ENCODE data around the gene SMAD9.

The SMAD9 gene

DNA sequence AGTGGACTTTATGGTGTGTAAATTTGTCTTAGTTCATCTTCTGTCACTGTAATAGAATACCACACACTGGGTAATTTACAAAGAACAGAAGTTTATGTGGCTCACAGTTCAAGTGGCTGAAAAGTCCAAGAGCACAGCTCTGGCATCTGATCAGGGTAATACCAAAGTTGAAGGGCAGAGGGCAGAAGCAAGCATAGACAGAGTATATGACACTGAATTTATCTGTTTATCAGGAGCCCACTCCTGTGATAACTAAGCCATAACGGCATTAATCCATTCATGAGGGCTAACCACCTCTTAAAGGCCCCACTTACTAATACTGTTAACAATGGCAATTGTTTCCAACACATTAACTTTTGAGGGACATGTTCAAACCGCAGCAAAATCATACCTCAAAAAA, 105.0 kb downstream of the SMAD9 start:
- peak; percentile 28 for DNase-seq (ENCODE audit: low read depth)
- TF ChIP-seq, protein P1, sequence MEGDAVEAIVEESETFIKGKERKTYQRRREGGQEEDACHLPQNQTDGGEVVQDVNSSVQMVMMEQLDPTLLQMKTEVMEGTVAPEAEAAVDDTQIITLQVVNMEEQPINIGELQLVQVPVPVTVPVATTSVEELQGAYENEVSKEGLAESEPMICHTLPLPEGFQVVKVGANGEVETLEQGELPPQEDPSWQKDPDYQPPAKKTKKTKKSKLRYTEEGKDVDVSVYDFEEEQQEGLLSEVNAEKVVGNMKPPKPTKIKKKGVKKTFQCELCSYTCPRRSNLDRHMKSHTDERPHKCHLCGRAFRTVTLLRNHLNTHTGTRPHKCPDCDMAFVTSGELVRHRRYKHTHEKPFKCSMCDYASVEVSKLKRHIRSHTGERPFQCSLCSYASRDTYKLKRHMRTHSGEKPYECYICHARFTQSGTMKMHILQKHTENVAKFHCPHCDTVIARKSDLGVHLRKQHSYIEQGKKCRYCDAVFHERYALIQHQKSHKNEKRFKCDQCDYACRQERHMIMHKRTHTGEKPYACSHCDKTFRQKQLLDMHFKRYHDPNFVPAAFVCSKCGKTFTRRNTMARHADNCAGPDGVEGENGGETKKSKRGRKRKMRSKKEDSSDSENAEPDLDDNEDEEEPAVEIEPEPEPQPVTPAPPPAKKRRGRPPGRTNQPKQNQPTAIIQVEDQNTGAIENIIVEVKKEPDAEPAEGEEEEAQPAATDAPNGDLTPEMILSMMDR (IDR thresholded peaks at IDR 0.05; ENCODE audit: insufficient read depth, low read depth, low read length, missing control alignments), result peak; percentile 43
- H3K4me3 ChIP-seq (ENCODE audit: low read depth, low read length), result no peak overlapping the region

- TF ChIP-seq, protein P1 (IDR thresholded peaks at IDR 0.05; ENCODE audit: insufficient read depth, low read depth, low read length, missing control alignments), result no peak
- DNase-seq (ENCODE audit: low read depth), result no peak
These were observed 105.6 kb downstream of the SMAD9 start for GRCh38 chr13:36814465-36814864.

GRCh38 chr13:36813225-36813624, 106.8 kb downstream of the SMAD9 start:
- no peak overlapping the region for H3K4me3 ChIP-seq (ENCODE audit: low read depth, low read length)
- DNase-seq (ENCODE audit: low read depth), result no peak
- TF ChIP-seq, protein P1 (IDR thresholded peaks at IDR 0.05; ENCODE audit: insufficient read depth, low read depth, low read length, missing control alignments), result no peak

More at GRCh38 chr13:36814465-36814864, 105.6 kb downstream of the SMAD9 start:
- no peak overlapping the region for H3K4me3 ChIP-seq (ENCODE audit: low read depth, low read length)

GRCh38 chr13:36807616-36808015, 112.4 kb downstream of the SMAD9 start:
- TF ChIP-seq, protein P1 (IDR thresholded peaks at IDR 0.05; ENCODE audit: insufficient read depth, low read depth, low read length, missing control alignments), result no peak
- no peak overlapping the region for H3K4me3 ChIP-seq (ENCODE audit: low read depth, low read length)
- no peak for DNase-seq (ENCODE audit: low read depth)

- H3K4me3 ChIP-seq (ENCODE audit: low read depth, low read length), result no peak overlapping the region
These were observed 113.9 kb downstream of the SMAD9 start for GRCh38 chr13:36806102-36806501.

DNA sequence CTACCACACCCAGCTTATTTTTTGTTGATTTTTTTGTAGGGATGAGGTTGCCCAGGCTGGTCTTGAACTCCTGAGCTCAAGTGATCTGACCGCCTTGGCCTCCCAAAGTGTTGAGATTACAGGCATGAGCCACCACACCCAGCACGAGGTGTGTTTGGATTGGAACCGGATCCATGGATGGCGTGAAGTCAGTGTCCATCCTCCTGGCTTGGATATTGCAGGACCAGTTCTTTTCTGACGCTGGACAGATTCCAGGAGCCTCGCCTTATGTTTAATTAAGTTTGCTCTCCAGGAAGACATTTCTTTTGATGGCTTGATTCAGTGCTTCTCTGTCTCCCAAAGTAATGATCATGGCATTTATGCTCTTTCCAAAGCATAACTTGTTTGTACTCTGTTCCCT, 115.5 kb downstream of the SMAD9 start:
- no peak overlapping the region for H3K4me3 ChIP-seq (ENCODE audit: low read depth, low read length)
- no peak for DNase-seq (ENCODE audit: low read depth)
- TF ChIP-seq, protein P1 (IDR thresholded peaks at IDR 0.05; ENCODE audit: insufficient read depth, low read depth, low read length, missing control alignments), result no peak

More at GRCh38 chr13:36806102-36806501, 113.9 kb downstream of the SMAD9 start:
- TF ChIP-seq, protein P1 (IDR thresholded peaks at IDR 0.05; ENCODE audit: insufficient read depth, low read depth, low read length, missing control alignments), result no peak
- DNase-seq (ENCODE audit: low read depth), result no peak

GRCh38 chr13:36801035-36801434, 119.0 kb downstream of the SMAD9 start:
- DNase-seq (ENCODE audit: low read depth), result no peak
- H3K4me3 ChIP-seq (ENCODE audit: low read depth, low read length), result no peak overlapping the region
- TF ChIP-seq, protein P1 (IDR thresholded peaks at IDR 0.05; ENCODE audit: insufficient read depth, low read depth, low read length, missing control alignments), result no peak

Data from GM12865 (cell line).